ENCODE data around the gene BBOX1. TPM values are rescaled to one million over a fixed set of nuclear protein-coding genes. Genes with fewer than 3 reads are reported as not detected.
"Not testable (repeated sequence)": the region's sequence is repeated elsewhere in the genome, so short reads cannot be mapped to it uniquely, and the experiment has no call there.

The BBOX1 gene
- total RNA-seq, 1 experiment from 2014 or later, result not detected

DNA sequence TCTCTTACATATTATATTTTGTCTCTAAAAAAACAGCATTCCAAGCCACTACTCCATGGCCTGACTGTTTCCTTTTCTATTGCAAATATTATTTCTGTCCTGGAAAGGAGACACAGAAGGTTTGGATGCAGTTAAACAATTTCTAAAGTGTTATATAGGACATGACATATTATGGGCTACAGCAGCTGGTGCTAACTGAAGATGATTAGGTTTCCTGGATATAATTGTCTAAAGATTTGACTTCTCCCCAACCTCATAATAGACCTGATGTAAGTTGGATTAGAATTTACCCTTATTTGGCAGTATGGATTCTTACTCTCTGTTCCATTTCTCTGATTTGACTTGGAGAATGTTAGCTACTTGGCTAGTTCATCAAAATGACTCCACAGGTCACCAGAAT lies 90.2 kb downstream of the BBOX1 start:
- Histone ChIP-seq H3K9me3 (ENCODE audit: low read depth, low read length, poor library complexity, severe bottlenecking) (no peaks in the 10 kb centered on the region), H3K27me3 (replicated peaks; ENCODE audit: insufficient read depth, low read depth, low read length, poor library complexity) (peaks cover 44% of the 10 kb centered on the region), H3K36me3 (ENCODE audit: insufficient read depth, low read length, poor library complexity, severe bottlenecking) (no peaks in the 10 kb centered on the region), H3K4me3 (ENCODE audit: low read depth, low read length, poor library complexity, severe bottlenecking) (no peak overlapping the region), H3K4me1 (ENCODE audit: insufficient read depth, low read length, poor library complexity, severe bottlenecking) (no peaks in the 10 kb centered on the region), H3K27ac (ENCODE audit: low read depth, low read length, poor library complexity, severe bottlenecking) (no peak overlapping the region)
- CTCF ChIA-PET, result no interaction called here
- intact Hi-C loops (cut with micrococcal nuclease; ENCODE audit: unreplicated experiment), result no loop called here
- no TSS peak for BruUV-seq (replicated peaks)
- no peak for TF ChIP-seq EZH2 (IDR thresholded peaks at IDR 0.05; ENCODE audit: borderline replicate concordance, low read depth, low read length, poor library complexity, severe bottlenecking)
- TF ChIP-seq, protein P1, sequence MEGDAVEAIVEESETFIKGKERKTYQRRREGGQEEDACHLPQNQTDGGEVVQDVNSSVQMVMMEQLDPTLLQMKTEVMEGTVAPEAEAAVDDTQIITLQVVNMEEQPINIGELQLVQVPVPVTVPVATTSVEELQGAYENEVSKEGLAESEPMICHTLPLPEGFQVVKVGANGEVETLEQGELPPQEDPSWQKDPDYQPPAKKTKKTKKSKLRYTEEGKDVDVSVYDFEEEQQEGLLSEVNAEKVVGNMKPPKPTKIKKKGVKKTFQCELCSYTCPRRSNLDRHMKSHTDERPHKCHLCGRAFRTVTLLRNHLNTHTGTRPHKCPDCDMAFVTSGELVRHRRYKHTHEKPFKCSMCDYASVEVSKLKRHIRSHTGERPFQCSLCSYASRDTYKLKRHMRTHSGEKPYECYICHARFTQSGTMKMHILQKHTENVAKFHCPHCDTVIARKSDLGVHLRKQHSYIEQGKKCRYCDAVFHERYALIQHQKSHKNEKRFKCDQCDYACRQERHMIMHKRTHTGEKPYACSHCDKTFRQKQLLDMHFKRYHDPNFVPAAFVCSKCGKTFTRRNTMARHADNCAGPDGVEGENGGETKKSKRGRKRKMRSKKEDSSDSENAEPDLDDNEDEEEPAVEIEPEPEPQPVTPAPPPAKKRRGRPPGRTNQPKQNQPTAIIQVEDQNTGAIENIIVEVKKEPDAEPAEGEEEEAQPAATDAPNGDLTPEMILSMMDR (conservative IDR thresholded peaks at IDR 0.05; ENCODE audit: low read depth, low read length), result no peak
- POLR2A ChIA-PET (ENCODE audit: low non-redundant PET), result interaction anchor here (0.6 kb wide), 1 partner anchor 178 kb away, joined by 4 read pairs; no protein-coding TSS in a partner anchor
- no peak for DNase-seq (ENCODE audit: low spot score)

DNA sequence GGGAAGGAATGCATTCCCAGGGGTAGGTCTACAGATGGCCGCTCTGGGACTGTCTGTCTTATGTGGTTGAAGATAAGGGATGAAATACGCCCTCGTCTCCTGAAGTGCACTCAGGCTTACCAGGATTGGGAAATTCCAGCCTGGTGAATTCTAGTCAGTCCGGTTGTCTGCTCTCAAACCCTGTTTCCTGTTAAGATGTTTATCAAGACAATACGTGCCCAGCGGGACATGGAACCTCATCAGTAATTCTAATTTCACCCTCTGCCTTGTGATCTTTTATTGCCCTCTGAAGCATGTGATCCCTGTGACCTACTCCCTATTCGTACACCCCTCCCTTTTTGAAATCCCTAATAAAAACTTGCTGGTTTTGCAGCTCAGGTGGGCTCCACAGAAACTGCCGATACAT lies 95.3 kb downstream of the BBOX1 start:
- H3K4me1 ChIP-seq (ENCODE audit: insufficient read depth, low read length, poor library complexity, severe bottlenecking); H3K4me3 ChIP-seq (ENCODE audit: low read depth, low read length, poor library complexity, severe bottlenecking); POLR2A ChIA-PET (ENCODE audit: low non-redundant PET); intact Hi-C loops (cut with micrococcal nuclease; ENCODE audit: unreplicated experiment); H3K9me3 ChIP-seq (ENCODE audit: low read depth, low read length, poor library complexity, severe bottlenecking); BruUV-seq (replicated peaks); CTCF ChIA-PET; H3K36me3 ChIP-seq (ENCODE audit: insufficient read depth, low read length, poor library complexity, severe bottlenecking); H3K27ac ChIP-seq (ENCODE audit: low read depth, low read length, poor library complexity, severe bottlenecking): not testable (repeated sequence)
- peaks cover 16% of the 10 kb centered on the region for H3K27me3 ChIP-seq (replicated peaks; ENCODE audit: insufficient read depth, low read depth, low read length, poor library complexity)
- peak; percentile 49 for DNase-seq (ENCODE audit: low spot score)

DNA sequence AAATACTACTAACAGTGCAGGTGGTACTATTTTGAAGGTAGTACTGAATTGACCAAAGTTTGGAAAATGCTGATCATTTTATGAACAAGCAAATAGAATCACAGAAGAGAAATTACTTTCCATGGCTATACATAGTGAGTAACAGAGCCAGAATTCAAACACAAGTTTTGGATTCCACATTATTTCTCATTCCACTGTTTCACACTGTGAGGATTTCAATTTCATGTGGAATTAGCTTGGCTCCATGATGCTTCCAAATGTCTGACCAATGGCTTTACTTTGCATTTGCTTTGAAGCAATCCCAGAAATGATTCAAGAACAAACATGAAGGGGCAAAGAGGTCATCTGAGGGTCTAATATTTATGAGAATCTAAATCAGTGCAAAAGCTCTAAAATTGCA lies 98.1 kb downstream of the BBOX1 start:
- no TSS peak for BruUV-seq (replicated peaks)
- intact Hi-C loops (cut with micrococcal nuclease; ENCODE audit: unreplicated experiment), result no loop called here
- Histone ChIP-seq H3K9me3 (ENCODE audit: low read depth, low read length, poor library complexity, severe bottlenecking) (peaks cover 18% of the 10 kb centered on the region), H3K36me3 (ENCODE audit: insufficient read depth, low read length, poor library complexity, severe bottlenecking) (no peaks in the 10 kb centered on the region), H3K27me3 (replicated peaks; ENCODE audit: insufficient read depth, low read depth, low read length, poor library complexity) (peaks cover 13% of the 10 kb centered on the region), H3K4me3 (ENCODE audit: low read depth, low read length, poor library complexity, severe bottlenecking) (no peak overlapping the region), H3K4me1 (ENCODE audit: insufficient read depth, low read length, poor library complexity, severe bottlenecking) (no peaks in the 10 kb centered on the region), H3K27ac (ENCODE audit: low read depth, low read length, poor library complexity, severe bottlenecking) (no peak overlapping the region)
- POLR2A ChIA-PET (ENCODE audit: low non-redundant PET), result no interaction called here
- CTCF ChIA-PET, result no interaction called here
- TF ChIP-seq, protein P1 (conservative IDR thresholded peaks at IDR 0.05; ENCODE audit: low read depth, low read length), result no peak
- TF ChIP-seq EZH2 (IDR thresholded peaks at IDR 0.05; ENCODE audit: borderline replicate concordance, low read depth, low read length, poor library complexity, severe bottlenecking), result no peak
- DNase-seq (ENCODE audit: low spot score), result no peak

DNA sequence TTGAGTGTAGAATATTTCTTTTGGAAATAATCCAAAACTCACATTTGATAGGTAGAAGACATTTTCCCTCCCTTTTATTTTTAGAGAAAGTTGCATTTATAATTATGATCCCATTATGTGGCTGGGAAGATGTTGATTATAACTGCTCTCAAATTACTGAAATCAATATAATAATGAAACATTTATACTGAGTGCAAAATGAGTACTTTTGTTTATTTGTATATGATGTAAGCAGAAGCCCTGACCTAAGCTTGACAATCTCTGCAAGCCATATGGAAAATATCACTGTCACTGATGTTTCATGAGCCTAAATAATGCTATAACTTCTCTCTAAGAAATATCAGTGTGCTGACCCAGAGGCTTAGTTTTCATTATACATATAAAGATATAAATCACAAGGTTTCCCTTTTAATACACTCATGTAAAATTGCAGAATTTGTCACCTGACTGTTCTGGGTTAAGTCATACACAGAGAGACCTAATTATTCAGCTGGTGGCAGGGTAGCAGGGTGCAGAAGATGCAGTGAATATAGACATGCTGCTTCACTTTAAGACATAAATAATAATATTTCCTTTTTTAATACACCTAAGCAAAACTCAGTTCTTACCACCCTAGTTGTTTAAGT lies 99.2 kb downstream of the BBOX1 start:
- H3K36me3 ChIP-seq (ENCODE audit: insufficient read depth, low read length, poor library complexity, severe bottlenecking), result no peaks in the 10 kb centered on the region
- H3K27ac ChIP-seq (ENCODE audit: low read depth, low read length, poor library complexity, severe bottlenecking), result no peak overlapping the region
- TF ChIP-seq, protein P1 (conservative IDR thresholded peaks at IDR 0.05; ENCODE audit: low read depth, low read length), result no peak
- no peak for TF ChIP-seq EZH2 (IDR thresholded peaks at IDR 0.05; ENCODE audit: borderline replicate concordance, low read depth, low read length, poor library complexity, severe bottlenecking)
- BruUV-seq (replicated peaks), result no TSS peak
- intact Hi-C loops (cut with micrococcal nuclease; ENCODE audit: unreplicated experiment), result loop anchor here (5.0 kb wide), 1 partner anchor 748 kb away; no protein-coding TSS in a partner anchor
- ChIA-PET POLR2A (ENCODE audit: low non-redundant PET) (no interaction called here), CTCF (no interaction called here)
- H3K4me1 ChIP-seq (ENCODE audit: insufficient read depth, low read length, poor library complexity, severe bottlenecking), result no peaks in the 10 kb centered on the region
- peaks cover 23% of the 10 kb centered on the region for H3K27me3 ChIP-seq (replicated peaks; ENCODE audit: insufficient read depth, low read depth, low read length, poor library complexity)
- H3K4me3 ChIP-seq (ENCODE audit: low read depth, low read length, poor library complexity, severe bottlenecking), result no peak overlapping the region
- DNase-seq (ENCODE audit: low spot score), result no peak
- peaks cover 18% of the 10 kb centered on the region for H3K9me3 ChIP-seq (ENCODE audit: low read depth, low read length, poor library complexity, severe bottlenecking)

Data from A673 (cell line).